Measurements from ENCODE around the gene PISD.
A peak's percentile ranks its signal among the peaks of the same experiment; 100 is the strongest.

Gene PISD

GRCh38 chr22:31652088-31652487 lies 9.9 kb downstream of the PISD start:
- no peak for DNase-seq

DNA sequence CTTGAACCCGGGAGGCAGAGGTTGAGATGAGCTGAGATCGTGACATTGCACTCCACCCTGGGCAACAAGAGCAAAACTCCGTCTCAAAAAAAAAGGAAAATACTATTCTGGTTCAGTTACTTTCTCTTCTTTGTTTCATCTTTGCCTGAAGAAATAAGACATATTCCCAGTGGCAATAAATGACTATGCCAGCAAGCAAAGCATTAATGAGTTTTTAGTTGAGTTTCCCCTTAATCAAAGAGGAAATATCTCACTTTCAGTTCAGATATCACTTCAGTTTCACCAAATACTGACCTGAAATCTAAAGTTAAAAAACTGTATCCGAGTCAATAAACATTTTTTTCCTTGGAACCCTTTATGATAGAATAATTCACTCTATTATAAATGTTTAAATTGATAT lies 10.4 kb downstream of the PISD start:
- DNase-seq: no peak

DNA sequence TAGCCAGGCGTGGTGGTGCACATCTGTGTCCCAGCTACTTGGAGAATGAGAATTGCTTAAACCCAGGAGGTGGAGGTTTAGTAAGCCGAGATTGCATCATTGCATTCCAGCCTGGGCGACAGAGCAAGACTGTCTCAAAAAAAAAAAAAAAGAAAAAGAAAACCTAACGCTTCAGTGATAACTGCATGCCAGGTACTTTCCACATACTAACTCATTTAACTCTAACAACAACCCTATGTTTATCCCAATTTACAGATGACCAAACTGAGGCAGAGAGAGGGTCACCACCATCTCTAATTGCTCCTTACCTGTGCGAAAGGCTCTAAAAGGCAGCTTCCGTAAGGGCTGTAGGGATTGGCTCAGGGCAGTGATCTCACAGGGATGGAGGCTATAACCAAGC lies 11.6 kb downstream of the PISD start:
- no peak for DNase-seq

DNA sequence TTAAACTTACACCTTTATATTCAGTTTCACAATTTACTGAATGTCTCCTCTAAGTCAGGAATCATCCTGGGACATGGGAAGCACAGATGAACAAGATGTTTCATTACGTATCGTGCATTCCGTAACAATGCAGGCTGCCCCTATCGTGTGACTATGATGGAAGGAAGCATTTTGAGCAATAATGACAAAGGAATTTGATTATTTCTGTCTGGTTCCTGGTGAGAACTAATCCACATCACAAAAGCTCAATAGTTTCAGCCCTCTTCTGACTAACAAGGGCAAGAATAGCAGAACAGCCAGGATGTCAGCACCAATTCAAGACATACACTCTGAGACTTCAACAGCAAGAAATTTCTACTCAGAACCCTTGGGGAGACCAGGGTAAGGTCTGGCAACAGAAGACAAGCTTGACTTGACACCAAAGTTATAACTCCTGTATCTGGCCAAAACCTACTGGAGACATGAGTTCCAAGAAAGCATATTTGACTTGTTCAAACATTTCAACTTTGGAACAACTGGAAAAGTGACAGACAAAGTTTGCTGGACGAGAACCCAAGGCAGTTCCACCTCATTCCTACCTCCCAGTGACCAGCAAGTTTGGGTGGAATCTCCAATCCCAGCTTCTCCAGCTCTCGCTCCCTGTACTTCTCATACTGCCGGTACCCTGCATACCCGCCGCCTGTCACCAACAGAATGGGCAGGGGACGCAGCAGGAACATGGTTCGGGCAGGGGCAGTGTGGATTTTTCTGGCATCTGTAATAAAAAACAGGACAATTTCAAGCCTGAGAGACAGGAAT lies 14.3 kb downstream of the PISD start:
- DNase-seq: no peak

- no peak for DNase-seq
Measured at GRCh38 chr22:31647066-31647465, 14.9 kb downstream of the PISD start.

DNA sequence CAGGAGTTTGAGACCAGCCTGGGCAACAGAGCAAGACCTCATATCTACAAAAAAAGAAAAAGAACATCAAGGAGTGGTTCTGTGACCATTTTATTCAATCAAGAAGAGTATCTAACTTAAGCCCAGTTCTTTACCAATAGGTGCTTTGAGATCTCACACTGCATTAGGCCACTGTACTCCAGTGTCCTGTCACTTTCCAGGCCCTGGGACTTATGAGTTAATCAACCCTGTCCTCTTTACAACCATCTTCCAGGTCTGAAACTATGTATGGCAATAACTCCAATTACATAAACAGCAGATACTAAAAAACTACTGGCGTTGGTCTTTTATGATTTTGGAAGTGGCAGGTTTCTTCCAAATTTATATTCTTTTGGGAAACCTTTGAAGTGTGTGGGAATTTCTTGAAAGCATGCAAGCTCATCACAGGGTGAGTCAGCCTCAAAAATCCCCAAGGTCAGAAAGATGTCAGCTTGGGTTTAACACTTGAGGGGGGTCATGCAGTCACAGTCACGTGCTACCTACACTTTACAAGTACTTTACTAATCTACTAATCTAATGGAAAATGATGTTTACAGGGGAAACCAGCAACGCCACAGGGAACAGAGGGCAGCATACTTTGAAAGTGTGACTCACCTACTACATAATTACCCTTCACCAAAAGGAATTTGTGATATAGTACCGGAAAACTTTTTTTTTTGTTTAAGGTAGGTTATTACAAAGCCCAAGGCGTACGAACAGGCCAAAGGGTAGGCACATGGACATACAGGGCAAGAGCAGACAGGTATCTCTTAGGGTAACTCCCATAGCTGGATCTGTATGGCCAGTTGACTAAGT lies 15.6 kb downstream of the PISD start:
- DNase-seq: no peak

- DNase-seq: no peak
Measured at GRCh38 chr22:31639436-31640039, 22.5 kb downstream of the PISD start.

GRCh38 chr22:31637891-31638618 lies 24.0 kb downstream of the PISD start:
- peak; percentile 92 to 93 for DNase-seq

- DNase-seq: peak; percentile 70 to 71
Measured at GRCh38 chr22:31637447-31637890, 24.5 kb downstream of the PISD start.

GRCh38 chr22:31635638-31636306 lies 26.2 kb downstream of the PISD start:
- no peak for DNase-seq

GRCh38 chr22:31631436-31631835 lies 30.6 kb downstream of the PISD start:
- DNase-seq: no peak

- DNase-seq: peak; percentile 85 to 86
Measured at GRCh38 chr22:31630331-31631329, 31.4 kb downstream of the PISD start.

- no peak for DNase-seq
Measured at GRCh38 chr22:31629741-31630184, 32.3 kb downstream of the PISD start.

- no peak for DNase-seq
Measured at GRCh38 chr22:31628969-31629708, 32.9 kb downstream of the PISD start.

GRCh38 chr22:31628362-31628761 lies 33.7 kb downstream of the PISD start:
- no peak for DNase-seq

- DNase-seq: no peak
Measured at GRCh38 chr22:31627223-31627731, 34.7 kb downstream of the PISD start.

GRCh38 chr22:31626427-31627150 lies 35.4 kb downstream of the PISD start:
- no peak for DNase-seq

DNA sequence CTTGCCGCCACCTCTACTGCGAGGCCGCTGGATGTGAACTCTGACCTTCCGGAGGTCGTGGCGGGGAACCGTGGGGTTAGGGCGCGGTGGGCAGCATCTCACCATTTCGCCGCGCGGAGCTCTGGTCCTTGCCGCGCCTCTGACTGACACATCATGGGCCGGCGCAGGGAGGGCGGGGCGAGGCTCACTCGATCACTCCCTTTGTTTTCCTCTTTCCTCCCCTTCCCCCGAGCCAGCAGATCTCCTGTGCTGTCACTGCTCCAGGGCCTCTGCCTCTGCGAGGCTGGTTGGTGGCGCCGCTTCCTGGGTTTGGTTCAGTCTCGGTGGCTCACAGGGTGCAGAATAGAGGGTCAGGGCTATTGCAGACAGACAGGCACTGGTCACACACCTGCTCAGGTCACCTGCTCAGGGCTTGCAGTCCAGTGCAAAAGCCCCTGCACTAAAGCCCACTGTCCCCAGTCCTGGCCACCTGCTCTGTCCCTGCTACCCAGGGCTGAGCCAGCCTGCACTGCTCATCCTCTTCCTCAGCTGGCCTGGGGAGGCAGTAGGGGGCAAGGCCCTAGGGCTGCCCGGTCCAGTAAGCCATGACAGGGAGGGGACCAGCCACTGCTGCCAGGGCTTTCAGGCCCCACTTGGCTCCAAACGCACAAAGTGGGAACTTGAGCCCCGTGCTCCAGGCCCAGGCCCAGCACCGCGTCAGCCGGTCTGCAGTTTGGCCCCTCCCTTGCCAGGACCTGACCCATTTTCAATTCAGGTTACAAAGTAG lies 36.2 kb downstream of the PISD start:
- no peak for DNase-seq

- DNase-seq: no peak
Measured at GRCh38 chr22:31625257-31625640, 36.8 kb downstream of the PISD start.

All from Kasumi-1 (cell line).